GM18868 (cell line): ENCODE measurements around the gene EFCAB13.

Experiments
- ATAC-seq: cut with Tn5 transposase; IDR thresholded peaks from one replicate; pipeline ENCODE4 v1.9.1; 2021; ENCODE audit warnings: mild to moderate bottlenecking, moderate library complexity; ENCODE audit not compliant: unreplicated experiment

EFCAB13 gene

GRCh38 chr17:47323382-47324223 is at the start of gene EFCAB13:
Gene EFCAB13 (plus strand): TSS chr17:47323955. CDS start chr17:47328354, 4,399 bp downstream.
- ATAC-seq = peak; percentile 79

DNA sequence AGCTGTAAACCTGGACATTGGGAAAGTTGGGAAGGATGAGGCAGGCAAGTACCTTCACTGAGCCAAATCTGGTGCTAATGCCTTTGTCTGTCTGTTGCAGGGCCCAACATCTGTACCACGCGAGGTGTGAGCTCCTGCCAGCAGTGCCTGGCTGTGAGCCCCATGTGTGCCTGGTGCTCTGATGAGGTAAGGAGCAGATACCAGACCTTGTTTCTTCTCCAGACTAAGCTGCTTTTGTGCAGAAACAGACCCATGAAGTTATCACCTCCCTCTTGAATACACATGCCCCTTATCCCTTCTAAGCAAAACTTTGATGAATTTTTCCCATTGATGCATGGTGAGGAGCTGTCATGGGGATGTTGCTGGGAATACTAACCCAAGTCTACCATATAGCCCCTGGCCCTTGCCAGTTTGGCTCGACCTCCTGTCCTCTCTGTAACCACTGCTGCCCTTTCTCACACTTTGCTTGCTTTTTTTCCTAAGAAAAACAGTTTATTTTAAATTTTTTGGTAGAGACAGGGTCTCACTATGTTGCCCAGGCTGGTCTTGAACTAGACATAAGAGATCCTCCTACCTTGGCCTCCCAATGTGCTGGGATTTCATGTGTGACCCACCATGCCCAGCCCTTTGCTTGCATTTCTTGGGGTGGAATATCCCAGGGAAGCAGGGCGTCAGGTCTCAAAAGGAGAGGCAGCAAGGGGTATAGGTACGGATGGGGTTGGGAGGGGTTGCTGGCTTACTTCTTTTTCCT is 49.3 kb upstream of the EFCAB13 start:
- ATAC-seq = no peak

DNA sequence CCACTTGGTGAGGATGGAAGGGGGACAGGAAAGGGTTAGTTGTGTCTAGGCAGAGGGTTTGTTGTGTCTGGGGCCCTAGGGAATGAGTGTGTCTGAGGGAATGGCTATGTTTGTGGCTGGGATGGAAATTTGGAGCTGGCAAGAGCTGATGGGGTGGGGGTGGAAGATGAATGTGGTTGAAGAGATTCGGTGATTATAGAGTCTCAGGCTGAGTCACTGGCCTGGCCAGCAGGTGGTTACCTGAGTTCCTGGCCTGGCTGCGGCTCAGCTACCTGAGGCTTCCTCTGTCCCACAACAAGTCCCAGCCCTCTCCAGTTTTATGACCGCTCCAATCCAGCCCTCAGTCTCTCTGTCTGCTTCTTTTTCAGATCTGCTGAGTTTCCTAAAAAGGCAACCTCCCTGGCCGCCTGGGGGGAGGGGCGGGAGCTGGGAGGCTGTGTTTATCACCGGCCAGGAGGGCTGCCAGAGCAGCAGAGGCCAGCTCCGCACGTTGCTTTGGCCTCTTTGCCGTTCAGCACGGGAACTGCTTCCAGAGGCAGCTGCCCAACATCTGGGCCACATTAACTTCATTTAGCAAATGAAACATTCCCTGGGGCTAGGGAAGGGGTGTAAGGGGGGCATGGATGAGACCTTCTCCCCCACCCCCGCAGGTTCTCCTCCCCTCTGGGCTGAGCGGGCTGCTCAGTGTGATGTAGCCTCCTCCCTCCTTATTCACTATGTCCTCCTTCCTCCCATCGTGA is 48.3 kb upstream of the EFCAB13 start:
- no peak for ATAC-seq

- ATAC-seq = no peak
Observed at GRCh38 chr17:47276444-47276843, 47.3 kb upstream of the EFCAB13 start.

GRCh38 chr17:47276868-47277267 is 46.9 kb upstream of the EFCAB13 start:
- no peak for ATAC-seq

DNA sequence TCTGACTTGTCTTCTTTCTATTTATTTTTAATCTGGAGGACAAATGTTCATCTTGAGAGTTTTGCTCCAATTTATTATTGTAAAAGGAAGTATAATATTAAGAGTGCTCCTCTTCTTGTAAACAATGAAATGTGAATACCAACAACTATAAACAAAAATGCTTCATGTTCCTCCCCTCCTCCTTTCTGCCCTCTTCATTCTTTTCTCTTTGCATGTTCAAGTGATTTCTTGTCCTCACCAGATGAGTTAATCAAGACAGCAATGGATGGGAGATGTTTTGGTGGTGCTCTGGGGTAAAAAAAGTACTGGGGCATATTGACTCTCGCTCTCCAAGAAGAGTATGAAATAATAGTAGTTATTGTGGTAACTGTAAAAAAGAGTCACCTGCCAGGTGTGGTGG is 45.8 kb upstream of the EFCAB13 start:
- no peak for ATAC-seq

DNA sequence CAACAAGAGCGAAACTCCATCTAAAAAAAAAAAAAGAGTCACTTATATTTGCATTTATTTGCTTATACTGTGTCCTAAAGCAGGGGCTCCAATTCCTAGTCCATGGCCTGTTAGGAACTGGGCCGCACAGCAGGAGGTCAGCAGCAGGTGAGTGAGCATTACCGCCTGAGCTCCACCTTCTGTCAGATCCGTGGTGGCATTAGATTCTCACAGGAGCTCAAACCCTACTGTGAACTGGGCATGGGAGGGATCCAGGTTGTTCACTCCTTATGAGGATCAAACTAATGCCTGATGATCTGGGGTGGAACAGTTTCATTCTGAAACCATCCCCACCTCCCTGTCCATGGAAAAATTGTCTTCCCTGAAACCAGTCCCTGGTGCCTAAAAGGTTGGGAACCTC is 45.2 kb upstream of the EFCAB13 start:
- ATAC-seq = no peak

DNA sequence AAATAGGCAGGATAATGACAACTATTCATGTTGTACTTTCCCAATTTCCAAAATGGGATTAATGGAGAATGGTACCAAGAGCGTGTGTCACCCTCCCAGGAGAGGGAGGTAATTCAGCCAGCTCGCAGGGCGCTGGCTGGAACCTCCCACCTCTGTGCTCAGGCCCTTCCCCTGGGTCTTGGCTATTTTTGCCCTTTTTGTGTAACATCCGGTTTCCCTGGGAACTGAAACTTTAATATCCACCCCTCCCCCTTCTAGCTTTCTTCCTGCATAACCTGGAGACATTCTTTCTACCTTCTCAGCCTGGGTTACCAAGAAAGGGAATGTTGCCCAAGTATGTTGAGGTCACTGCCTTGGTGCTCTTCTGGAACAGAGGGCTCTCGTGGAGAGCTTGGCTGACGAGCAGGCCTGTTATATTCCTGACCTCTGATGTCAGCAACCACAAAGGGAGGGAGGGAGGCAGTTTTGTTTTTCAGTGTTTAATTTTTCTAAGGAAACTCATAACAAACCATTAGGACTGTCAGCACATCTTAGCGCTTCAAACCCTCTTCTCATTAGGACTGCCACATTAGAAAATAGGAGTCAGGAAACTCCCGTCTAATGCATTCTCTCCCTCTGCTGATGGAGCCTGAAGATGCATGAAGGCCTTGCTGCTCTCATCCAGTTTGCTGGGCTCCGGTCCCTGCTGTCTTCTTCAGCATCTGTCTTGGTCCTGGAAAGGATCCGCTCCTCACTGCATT is 44.5 kb upstream of the EFCAB13 start:
- peak; percentile 82 for ATAC-seq

DNA sequence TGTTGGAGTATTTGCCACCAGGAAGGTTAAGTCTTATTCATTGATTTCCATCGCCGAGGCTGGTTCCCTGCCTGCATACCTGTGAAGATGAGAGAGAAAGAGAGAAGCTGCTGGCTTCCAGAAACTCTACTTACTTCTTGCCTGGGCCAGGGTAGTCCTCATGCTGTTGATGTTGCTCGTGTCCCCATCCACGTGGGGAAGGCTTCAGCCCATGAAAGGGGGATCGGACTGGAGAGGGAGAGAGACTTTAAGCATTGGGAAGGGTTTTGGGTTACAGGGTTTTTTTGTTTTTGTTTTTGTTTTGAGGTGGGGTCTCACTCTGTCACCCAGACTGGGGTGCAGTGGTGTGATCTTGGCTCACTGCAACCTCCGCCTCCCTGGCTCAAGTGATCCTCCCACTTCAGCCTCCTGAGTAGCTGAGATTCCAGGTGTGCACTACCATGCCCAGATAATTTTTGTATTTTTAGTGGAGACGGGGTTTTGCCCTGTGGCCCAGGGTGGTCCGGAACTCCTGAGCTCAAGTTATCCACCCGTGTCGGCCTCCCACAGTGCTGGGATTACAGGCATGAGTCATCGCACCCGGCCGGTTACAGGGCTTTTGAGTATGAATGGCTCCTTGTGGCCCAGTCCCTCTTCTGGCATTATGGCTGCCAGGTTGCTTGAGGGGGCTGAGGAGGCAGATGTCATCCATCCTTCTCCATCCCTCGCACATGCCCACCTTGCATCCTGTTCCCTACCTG is 43.5 kb upstream of the EFCAB13 start:
- no peak for ATAC-seq

DNA sequence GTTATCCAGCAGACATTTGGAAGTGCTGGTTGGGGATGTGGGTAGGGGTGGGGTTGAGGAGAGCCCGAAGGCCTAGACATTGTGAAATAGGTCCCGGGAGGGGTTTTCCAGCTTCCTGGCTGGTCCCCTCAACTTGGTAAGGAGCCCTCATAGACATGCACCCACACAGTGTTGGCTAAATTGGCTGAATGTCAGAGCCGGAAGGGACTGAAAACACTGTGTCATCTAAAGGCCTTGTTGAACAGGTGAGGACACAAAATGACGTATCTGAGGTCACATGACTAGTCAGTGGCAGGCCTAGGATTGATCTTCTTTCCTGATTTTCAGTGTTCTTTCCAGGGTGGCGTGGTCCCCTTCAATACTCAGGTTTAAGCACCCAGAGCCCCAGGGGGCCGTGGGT is 42.5 kb upstream of the EFCAB13 start:
- ATAC-seq = no peak

DNA sequence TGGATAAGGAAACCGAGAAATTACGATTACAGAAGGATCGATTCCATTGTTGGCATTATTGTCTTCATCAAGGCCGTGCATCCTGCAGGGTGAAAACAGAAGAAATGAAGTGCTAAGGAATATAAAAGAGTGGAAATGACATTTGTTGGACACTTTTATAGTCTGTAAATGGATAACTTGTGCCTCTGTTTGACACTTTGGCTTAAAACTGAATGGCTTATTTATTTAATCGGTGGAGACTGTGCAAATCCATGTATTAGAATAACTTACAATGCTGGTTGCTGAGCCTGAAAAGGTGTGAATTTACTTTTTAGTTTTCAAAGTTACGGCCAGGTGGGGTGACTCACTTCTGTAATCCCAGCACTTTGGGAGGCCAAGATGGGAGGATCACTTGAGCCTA is 38.8 kb upstream of the EFCAB13 start:
- no peak for ATAC-seq

GRCh38 chr17:47286198-47286914 is 37.4 kb upstream of the EFCAB13 start:
- ATAC-seq = peak; percentile 81

GRCh38 chr17:47287068-47287467 is 36.7 kb upstream of the EFCAB13 start:
- ATAC-seq = no peak

GRCh38 chr17:47287639-47288038 is 36.1 kb upstream of the EFCAB13 start:
- ATAC-seq = no peak

DNA sequence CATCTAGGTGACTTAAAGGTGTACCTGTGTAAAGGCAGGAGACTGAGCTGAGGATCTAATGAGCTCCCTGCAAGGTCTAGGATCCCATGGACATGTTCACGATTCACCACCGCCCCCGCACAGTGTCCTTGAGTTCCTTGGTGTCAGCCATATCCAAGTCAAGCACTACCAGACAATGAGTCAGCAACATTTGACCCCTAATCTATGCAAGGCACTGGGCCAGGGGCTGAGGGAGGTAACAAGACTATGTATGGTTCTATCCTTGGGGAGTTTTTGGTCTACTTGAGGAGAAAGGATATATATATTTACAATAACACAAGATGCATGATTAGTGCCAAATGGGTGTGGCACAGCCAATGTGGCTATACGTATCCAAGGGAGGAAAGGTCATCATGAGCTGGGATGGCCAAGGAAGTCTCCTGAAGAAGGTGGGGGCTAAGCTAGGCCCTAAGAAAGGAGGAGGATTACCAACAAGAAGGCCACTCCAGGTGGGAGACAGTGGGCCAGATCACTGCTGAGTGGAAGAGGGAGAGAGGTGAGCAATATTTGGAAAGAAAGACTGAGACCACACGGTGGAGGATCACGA is 35.1 kb upstream of the EFCAB13 start:
- no peak for ATAC-seq

GRCh38 chr17:47289302-47289701 is 34.5 kb upstream of the EFCAB13 start:
- ATAC-seq = no peak

DNA sequence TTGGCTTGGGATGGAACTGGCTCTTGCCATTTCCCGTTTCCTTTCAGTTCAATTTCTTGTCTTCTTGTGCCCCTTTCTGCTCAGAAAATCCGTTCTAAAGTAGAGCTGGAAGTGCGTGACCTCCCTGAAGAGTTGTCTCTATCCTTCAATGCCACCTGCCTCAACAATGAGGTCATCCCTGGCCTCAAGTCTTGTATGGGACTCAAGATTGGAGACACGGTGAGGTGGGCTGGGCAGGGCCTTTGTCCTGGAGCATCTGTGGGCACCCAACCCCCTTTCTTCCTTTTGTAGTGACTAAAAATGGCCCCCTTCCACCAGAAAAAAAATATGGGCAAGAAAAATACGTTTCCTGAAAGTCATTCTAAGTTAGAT is 32.9 kb upstream of the EFCAB13 start:
- ATAC-seq = no peak

- ATAC-seq = no peak
Observed at GRCh38 chr17:47291242-47291873, 32.4 kb upstream of the EFCAB13 start.

GRCh38 chr17:47292206-47292605 is 31.5 kb upstream of the EFCAB13 start:
- ATAC-seq = no peak
